Liver (tissue), 9 donors: ENCODE results near the gene CFAP61. TPM values are rescaled to one million over a fixed set of nuclear protein-coding genes. Genes with fewer than 3 reads are reported as not detected.

Experiments
- DNase-seq: peaks from one replicate; pipeline ENCODE4 v3.0.0-alpha.2; 2017; ENCODE audit warnings: low spot score
- H3K27ac ChIP-seq, 2 donors: one replicate each; pipeline ENCODE4 v1.7.0; 2013; ENCODE audit warnings: inconsistent platforms in 2 of 2, low read length in 2 of 2, control low read depth in 1 of 2, low read depth in 1 of 2, mild to moderate bottlenecking in 1 of 2
- H3K27me3 ChIP-seq, 4 donors: one replicate each; pipeline versions ENCODE4 v1.6.1 to v1.7.0; 2013; ENCODE audit warnings: low read length in 3 of 4, inconsistent platforms in 1 of 4, mild to moderate bottlenecking in 1 of 4, moderate library complexity in 1 of 4; ENCODE audit not compliant: control insufficient read depth in 4 of 4, insufficient read depth in 4 of 4
- H3K36me3 ChIP-seq, 4 donors: one replicate each; pipeline versions ENCODE4 v1.6.1 to v1.7.0; 2013; ENCODE audit warnings: low read length in 3 of 4, mild to moderate bottlenecking in 3 of 4, low read depth in 1 of 4, moderate library complexity in 1 of 4; ENCODE audit not compliant: control insufficient read depth in 4 of 4, insufficient read depth in 3 of 4
- H3K4me1 ChIP-seq, 4 donors: one replicate each; pipeline versions ENCODE4 v1.6.1 to v1.7.0; 2013; ENCODE audit warnings: low read length in 3 of 4, mild to moderate bottlenecking in 3 of 4, moderate library complexity in 1 of 4; ENCODE audit not compliant: control insufficient read depth in 4 of 4, insufficient read depth in 4 of 4
- H3K4me3 ChIP-seq, 3 donors: one replicate each; pipeline versions ENCODE4 v1.6.1 to v1.7.0; 2013; ENCODE audit warnings: low read length in 3 of 3, control low read depth in 1 of 3, low read depth in 1 of 3, mild to moderate bottlenecking in 1 of 3
- H3K9ac ChIP-seq, 2 donors: one replicate each; pipeline ENCODE4 v1.7.0; 2013; ENCODE audit warnings: low read length in 2 of 2, mild to moderate bottlenecking in 2 of 2, moderate library complexity in 2 of 2, control low read depth in 1 of 2, low read depth in 1 of 2
- H3K9me3 ChIP-seq, 4 donors: one replicate each; pipeline versions ENCODE4 v1.6.1 to v1.7.0; 2013; ENCODE audit warnings: low read length in 3 of 4; ENCODE audit not compliant: control insufficient read depth in 4 of 4
- ATF3 ChIP-seq: IDR thresholded peaks from 2 replicates; pipeline ENCODE4 v1.6.1; 2016; ENCODE audit warnings: antibody characterized with exemption
- CTCF ChIP-seq: fragments of 150-350 bp; IDR thresholded peaks from 2 replicates; pipeline ENCODE4 v1.5.1; 2017; ENCODE audit warnings: improper control_type of control experiment, low read depth, low read length; ENCODE audit not compliant: missing input control
- EGR1 ChIP-seq, 2 donors: IDR thresholded peaks; 2 replicates each; pipeline ENCODE4 v1.6.1; 2016 to 2018; ENCODE audit warnings: antibody characterized with exemption in 2 of 2, low read depth in 2 of 2
- FOXA2 ChIP-seq: IDR thresholded peaks from 2 replicates; pipeline ENCODE4 v1.6.1; 2016; ENCODE audit warnings: antibody characterized with exemption
- GABPA ChIP-seq, 2 donors: IDR thresholded peaks in 1 of 2; conservative IDR thresholded peaks in 1 of 2; 2 replicates each; pipeline ENCODE4 v1.6.1; 2016; ENCODE audit warnings: antibody characterized with exemption in 2 of 2, mild to moderate bottlenecking in 1 of 2, moderate library complexity in 1 of 2
- HNF4A ChIP-seq, 2 donors: conservative IDR thresholded peaks; 2 replicates each; pipeline ENCODE4 v1.6.1; 2016; ENCODE audit warnings: antibody characterized with exemption in 2 of 2, mild to moderate bottlenecking in 2 of 2
- HNF4G ChIP-seq: IDR thresholded peaks from 2 replicates; pipeline ENCODE4 v1.6.1; 2016; ENCODE audit warnings: antibody characterized with exemption
- JUND ChIP-seq, 2 donors: IDR thresholded peaks; 2 replicates each; pipeline ENCODE4 v1.6.1; 2016; ENCODE audit warnings: antibody characterized with exemption in 2 of 2
- MAX ChIP-seq: IDR thresholded peaks from 2 replicates; pipeline ENCODE4 v1.6.1; 2016; ENCODE audit warnings: antibody characterized with exemption
- NR2F2 ChIP-seq: IDR thresholded peaks from 2 replicates; pipeline ENCODE4 v1.6.1; 2016; ENCODE audit warnings: antibody characterized with exemption
- RAD21 ChIP-seq, 2 donors: IDR thresholded peaks; 2 replicates each; pipeline ENCODE4 v1.6.1; 2016; ENCODE audit warnings: antibody characterized with exemption in 2 of 2, mild to moderate bottlenecking in 2 of 2
- REST ChIP-seq: IDR thresholded peaks from 2 replicates; pipeline ENCODE4 v1.6.1; 2016; ENCODE audit warnings: antibody characterized with exemption, mild to moderate bottlenecking
- RXRA ChIP-seq, 2 donors: IDR thresholded peaks; 2 replicates each; pipeline ENCODE4 v1.6.1; 2017 to 2018; ENCODE audit warnings: antibody characterized with exemption in 2 of 2, mild to moderate bottlenecking in 1 of 2
- SP1 ChIP-seq: IDR thresholded peaks from 2 replicates; pipeline ENCODE4 v1.6.1; 2018; ENCODE audit warnings: antibody characterized with exemption, mild to moderate bottlenecking
- TAF1 ChIP-seq: conservative IDR thresholded peaks from 2 replicates; pipeline ENCODE4 v1.6.1; 2016; ENCODE audit warnings: antibody characterized with exemption, mild to moderate bottlenecking
- ZBTB33 ChIP-seq: IDR thresholded peaks from 2 replicates; pipeline ENCODE4 v1.6.1; 2016; ENCODE audit warnings: antibody characterized with exemption
- WGBS: extraction: QIAGEN DNeasy Blood & Tissue Kit; methylation state at CpG from one replicate; pipeline ENCODE4 v1.1.7; 2013; 5-methylcytosine and 5-hydroxymethylcytosine counted together
- polyA plus RNA-seq, 2 donors: library from polyadenylated mRNA; stranded (reverse) in 1 of 2; unstranded in 1 of 2; fragments of 200-250 nt in 1 of 2; fragments of >200 nt in 1 of 2; fragmentation: Nextera tagmentation in 1 of 2; extraction: Ambion mirVana in 1 of 2; gene quantifications; one replicate each; pipeline versions ENCODE4 v1.2.1 to v1.2.3, GENCODE V29; 2013 to 2015
- total RNA-seq, 2 donors: library from RNA; depleted of rRNA; stranded (reverse); fragments of >200 nt; gene quantifications; one replicate each; pipeline ENCODE4 v1.2.3, GENCODE V29; 2014
- donor health status: healthy.
- donor health status: healthy.
- donor health status: healthy.
- donor health status: healthy.
- donor health status: healthy.

CFAP61 gene
- total and polyA plus RNA-seq, 4 donors: 0.05 TPM; not detected in 3

GRCh38 chr20:20399531-20400500 lies 347.5 kb downstream of the CFAP61 start:
- peaks cover 6 to 45% (median 9%) of the 10 kb centered on the region in 4 donors for H3K36me3 ChIP-seq

GRCh38 chr20:20401991-20402390 lies 349.7 kb downstream of the CFAP61 start:
- Histone ChIP-seq H3K27ac (no peak overlapping the region), H3K9ac (no peak overlapping the region), H3K4me1 (peaks cover 0 to 5% (median 3%) of the 10 kb centered on the region in 4 donors), H3K4me3 (no peak overlapping the region), H3K27me3 (no peaks in the 10 kb centered on the region), H3K9me3 (no peaks in the 10 kb centered on the region), H3K36me3 (peaks cover 2 to 31% (median 12%) of the 10 kb centered on the region in 4 donors)
- TF ChIP-seq TAF1: no peak
- TF ChIP-seq RAD21 (IDR thresholded peaks at IDR 0.05): no peak
- TF ChIP-seq HNF4G: no peak
- no peak for TF ChIP-seq FOXA2
- TF ChIP-seq RXRA (IDR thresholded peaks at IDR 0.05): no peak
- TF ChIP-seq NR2F2: no peak
- no peak for TF ChIP-seq SP1
- TF ChIP-seq HNF4A (conservative IDR thresholded peaks at IDR 0.05): no peak
- TF ChIP-seq JUND (IDR thresholded peaks at IDR 0.05): no peak
- no peak for TF ChIP-seq ZBTB33
- no peak for TF ChIP-seq ATF3
- no peak for TF ChIP-seq GABPA (IDR thresholded peaks at IDR 0.05 in 1 of 2, conservative IDR thresholded peaks at IDR 0.05 in 1 of 2)
- no peak for TF ChIP-seq CTCF
- 92% methylated on average over 3 of the region's 3 CpGs for WGBS
- no peak for DNase-seq

More at GRCh38 chr20:20399531-20400500, 347.5 kb downstream of the CFAP61 start:
- 89% methylated on average over 13 of the region's 13 CpGs for WGBS
- no peak overlapping the region for H3K27ac ChIP-seq
- peaks cover 0 to 5% (median 3%) of the 10 kb centered on the region in 4 donors for H3K4me1 ChIP-seq
- no peaks in the 10 kb centered on the region for H3K9me3 ChIP-seq
- DNase-seq: no peak
- H3K9ac ChIP-seq: no peak overlapping the region
- H3K27me3 ChIP-seq: no peaks in the 10 kb centered on the region
- TF ChIP-seq MAX (no peak), EGR1 (IDR thresholded peaks at IDR 0.05; ENCODE audit: low read depth in 2 of 2) (no peak), HNF4A (conservative IDR thresholded peaks at IDR 0.05) (peak in 1 of 2 donors; percentile 7), REST (no peak), FOXA2 (no peak)
- no peak overlapping the region for H3K4me3 ChIP-seq
